CD4-positive, alpha-beta T cell treated with Interleukin-17A for 1 hour (primary cell): Measurements from ENCODE around the gene SEL1L2.
"Not testable (repeated sequence)": the region's sequence is repeated elsewhere in the genome, so short reads cannot be mapped to it uniquely, and the experiment has no call there.

Experiments
- DNase-seq: peaks from one replicate; pipeline ENCODE4 v3.0.0-alpha.2; 2020

SEL1L2 gene, protein sequence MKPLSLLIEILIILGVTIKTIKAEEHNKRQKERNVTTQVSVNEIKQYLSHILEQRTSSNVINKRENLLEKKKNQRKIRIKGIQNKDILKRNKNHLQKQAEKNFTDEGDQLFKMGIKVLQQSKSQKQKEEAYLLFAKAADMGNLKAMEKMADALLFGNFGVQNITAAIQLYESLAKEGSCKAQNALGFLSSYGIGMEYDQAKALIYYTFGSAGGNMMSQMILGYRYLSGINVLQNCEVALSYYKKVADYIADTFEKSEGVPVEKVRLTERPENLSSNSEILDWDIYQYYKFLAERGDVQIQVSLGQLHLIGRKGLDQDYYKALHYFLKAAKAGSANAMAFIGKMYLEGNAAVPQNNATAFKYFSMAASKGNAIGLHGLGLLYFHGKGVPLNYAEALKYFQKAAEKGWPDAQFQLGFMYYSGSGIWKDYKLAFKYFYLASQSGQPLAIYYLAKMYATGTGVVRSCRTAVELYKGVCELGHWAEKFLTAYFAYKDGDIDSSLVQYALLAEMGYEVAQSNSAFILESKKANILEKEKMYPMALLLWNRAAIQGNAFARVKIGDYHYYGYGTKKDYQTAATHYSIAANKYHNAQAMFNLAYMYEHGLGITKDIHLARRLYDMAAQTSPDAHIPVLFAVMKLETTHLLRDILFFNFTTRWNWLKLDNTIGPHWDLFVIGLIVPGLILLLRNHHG

GRCh38 chr20:13990465-13990864, at the start of gene SEL1L2:
Gene SEL1L2 (minus strand): TSS chr20:13990614. CDS start chr20:13990534, 80 bp downstream.
- no peak for DNase-seq

DNA sequence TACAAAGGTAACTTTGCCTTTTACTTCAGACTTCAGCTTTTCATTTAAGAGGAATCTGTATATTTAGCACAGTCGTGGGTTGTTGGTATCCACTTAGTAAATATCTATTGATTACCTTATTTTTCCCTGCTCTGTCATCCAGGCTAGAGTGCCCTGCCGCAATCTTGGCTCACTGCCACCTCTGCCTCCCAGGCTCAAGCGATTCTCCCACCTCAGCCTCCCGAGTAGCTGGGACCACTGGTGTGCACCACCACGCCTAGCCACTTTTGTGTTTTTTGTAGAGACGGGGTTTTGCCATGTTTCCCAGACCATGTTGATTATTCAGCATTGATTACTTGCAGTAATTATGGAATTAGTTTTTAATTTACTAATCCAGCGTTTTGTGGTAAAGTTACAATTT, 46.2 kb upstream of the SEL1L2 start:
- DNase-seq: no peak

DNA sequence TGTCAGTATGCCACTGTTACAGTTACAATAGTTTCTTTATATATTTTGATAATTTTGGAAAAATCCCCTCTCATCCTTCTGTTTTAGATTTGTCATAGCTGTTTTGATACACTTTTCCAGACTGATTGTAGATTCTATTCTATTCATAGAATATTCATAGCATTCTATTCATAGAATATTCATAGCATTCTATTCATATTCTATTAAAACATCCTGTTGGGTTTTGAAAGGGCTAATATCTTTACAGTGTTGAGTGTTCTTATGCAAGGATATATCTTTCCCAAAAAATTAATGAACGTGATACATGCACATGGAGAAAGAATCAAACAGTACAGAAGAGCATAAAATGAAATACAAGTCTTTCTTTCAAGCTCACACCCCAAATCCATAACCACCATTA, 42.9 kb upstream of the SEL1L2 start:
- no peak for DNase-seq

DNA sequence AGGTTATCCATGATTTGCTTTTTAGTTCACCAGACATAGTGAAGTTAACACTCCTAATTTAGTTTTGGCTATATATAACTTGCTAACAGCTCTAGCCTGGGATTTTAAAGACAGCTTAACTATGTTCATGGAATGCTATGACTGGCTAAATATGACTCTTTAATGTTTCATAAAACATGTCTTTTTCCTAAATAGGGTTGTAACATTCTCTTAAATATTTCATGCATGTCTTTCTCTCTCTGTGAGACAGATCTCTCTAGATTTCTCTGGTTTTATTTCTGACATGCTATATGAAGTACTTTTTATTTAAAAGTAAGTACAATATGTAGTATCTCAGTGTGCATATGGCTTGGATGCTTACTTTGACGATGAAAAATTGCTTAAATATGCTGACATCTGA, 40.6 kb upstream of the SEL1L2 start:
- DNase-seq: no peak

DNA sequence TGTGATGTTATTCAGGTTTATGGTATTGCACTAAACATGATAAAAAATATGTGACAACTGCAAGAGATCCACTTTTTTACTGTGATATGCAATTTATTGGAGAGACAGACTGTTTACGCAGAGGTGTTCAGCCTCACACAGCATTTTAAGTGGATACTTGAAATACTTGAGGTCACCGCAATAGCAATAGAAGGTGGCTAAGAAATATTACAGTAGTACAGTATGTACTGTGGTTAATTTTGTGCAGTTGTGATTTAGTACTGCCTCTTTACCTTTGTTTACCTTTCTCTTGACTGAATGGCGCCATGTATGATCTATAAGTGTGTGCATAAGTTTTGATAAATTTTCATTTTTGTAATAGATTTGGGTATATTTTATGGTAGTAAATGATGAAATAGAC, 22.3 kb upstream of the SEL1L2 start:
- no peak for DNase-seq

DNA sequence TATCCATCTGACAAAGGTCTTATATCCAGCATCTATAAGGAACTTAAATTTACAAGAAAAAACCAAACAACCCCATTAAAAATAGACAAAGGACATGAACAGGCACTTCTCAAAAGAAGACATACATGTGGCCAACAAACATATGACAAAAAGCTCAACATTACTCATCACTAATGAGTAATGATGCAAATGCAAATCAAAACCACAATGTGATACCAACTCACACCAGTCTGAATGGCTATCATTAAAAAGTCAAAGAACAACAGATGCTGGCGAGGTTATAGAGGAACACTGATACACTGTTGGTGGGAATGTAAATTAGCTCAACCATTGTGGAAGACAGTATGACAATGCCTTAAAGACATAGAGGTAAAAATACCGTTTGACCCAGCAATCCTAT, 18.8 kb upstream of the SEL1L2 start:
- DNase-seq: no peak

- DNase-seq: no peak
These were observed 15.6 kb upstream of the SEL1L2 start for GRCh38 chr20:14005996-14006395.

DNA sequence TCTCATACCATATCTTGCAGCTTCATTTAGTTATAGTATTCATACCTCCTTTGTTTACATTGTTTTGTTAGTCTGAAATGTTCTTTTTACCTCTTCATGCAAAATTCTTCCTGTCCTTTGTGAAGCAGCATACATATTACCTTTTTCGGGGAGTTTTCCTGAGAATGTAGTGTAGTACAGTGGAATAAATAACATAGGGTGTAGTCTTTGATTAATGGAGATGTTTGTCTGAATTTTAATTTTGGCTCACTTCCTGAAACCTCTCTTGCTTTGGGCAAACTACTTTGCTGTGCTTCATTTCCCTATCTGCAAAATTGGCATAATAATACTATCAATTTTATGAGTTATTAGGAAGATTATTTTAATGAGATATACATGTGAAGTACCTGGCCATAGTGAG, 10.5 kb upstream of the SEL1L2 start:
- no peak for DNase-seq

DNA sequence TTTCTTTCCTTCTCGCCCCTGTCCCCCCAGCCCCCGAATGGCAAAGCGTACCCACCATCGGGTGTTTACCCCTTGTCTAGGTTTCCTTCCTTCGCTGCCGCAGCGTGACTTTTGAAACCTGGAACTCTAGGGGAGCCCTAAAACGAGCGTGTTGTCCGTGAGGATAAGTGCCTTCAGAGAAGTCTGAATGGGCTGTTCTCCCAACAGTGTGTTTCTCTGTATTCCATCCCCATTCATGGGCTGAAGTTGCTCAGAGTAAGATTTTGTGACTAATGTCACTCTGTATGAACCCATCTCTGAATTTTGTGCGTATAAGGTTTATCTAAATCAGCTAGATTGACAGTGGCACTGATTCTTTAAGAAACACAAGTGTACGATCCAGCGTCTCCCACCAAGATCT, 5.9 kb upstream of the SEL1L2 start:
- no peak for DNase-seq

- no peak for DNase-seq
These were observed 5.4 kb upstream of the SEL1L2 start for GRCh38 chr20:13995841-13996240.

DNA sequence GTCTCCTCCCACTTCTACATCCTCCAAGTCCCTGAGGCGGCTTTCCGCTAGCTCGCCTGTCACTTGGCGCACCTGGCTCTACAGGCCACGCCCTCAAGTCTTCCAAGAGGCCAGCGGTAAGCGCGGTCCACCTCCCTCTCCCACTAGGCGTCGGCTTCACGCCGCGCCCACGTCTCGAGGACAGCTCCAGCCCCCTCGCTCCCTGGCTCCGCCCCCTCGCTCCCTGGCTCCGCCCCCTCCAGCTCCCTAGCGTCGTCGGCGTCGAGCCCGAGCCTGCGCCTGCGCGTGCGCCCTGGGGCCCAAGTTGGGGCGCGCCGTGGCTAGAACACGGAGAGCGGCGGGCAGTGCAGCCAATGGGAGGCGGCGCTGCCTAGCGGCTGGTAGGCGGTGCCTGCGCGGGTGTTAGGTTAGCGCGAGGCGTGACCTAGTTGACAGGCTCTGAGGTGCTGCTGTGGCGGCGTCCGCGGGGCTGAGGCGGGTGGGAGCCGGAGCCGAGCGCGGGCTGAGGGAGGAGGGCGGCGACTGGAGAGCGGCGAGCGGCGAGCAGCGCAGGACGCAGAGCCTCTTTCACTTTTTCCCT, 4.8 kb upstream of the SEL1L2 start, which contains the start of gene MACROD2:
TSS of gene MACROD2 (plus strand) at position 431 of the 580 bp plus-strand sequence.
- peak; percentile 41 for DNase-seq

DNA sequence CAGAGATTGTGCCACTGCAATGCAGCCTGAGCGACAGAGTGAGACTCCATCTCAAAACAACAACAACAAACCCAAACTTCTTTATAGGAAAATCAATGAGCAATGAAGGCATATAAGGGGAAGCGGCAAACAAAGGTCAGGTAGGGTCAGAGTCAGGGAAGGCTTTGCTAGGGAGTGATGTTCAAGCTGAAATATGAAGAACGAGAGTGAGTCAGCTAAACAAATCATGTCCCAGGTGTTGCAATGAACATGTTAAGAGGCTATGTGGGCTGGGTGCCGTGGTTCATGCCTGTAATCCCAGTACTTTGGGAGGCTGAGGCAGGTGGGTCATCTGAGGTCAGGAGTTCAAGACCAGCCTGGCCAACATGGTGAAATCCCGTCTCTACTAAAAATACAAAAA, 1.5 kb upstream of the SEL1L2 start:
- not testable (repeated sequence) for DNase-seq

- DNase-seq: no peak
These were observed 897 bp upstream of the SEL1L2 start for GRCh38 chr20:13991311-13991710.

- DNase-seq: no peak
These were observed 6.2 kb downstream of the SEL1L2 start for GRCh38 chr20:13984211-13984610.

DNA sequence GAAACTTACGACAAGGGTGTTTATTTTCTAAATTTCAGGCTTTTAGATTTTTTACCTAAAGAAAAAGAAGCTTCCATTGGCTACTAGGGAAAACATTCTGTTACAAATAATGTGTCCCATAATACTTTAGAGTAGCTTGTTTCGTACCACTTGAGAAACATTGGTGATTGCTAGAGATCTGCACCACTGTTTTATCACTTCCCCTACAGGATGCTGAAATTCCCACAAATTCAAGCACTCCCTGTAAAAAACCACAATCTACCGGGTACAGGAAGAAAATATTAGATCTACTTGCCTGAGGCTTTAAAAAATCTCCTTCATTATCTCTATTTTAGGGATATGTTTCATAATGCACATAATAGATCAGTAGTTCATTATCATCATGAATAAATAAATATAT, 29.9 kb downstream of the SEL1L2 start:
- DNase-seq: no peak

- DNase-seq: no peak
These were observed 30.3 kb downstream of the SEL1L2 start for GRCh38 chr20:13960119-13960518.

DNA sequence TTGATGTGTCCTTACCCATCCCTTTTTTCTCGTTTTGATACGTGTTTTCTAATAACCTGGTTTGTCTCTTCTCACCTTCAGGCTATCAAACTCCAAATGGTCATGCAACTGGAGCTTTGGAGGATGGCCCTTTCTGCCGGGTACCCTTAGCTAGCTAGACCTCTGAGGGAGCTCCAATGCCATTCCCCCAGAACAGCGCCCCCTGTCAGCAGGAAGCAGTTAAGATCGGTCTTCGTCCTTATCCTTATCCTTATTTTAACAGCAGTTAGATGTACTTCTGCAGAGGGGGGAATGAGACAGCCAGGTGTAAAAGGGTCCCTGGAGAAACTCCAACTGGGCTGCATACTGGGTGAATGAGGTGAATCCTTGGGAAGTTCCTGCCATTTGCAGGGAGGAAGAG, 37.2 kb downstream of the SEL1L2 start:
- DNase-seq: no peak

DNA sequence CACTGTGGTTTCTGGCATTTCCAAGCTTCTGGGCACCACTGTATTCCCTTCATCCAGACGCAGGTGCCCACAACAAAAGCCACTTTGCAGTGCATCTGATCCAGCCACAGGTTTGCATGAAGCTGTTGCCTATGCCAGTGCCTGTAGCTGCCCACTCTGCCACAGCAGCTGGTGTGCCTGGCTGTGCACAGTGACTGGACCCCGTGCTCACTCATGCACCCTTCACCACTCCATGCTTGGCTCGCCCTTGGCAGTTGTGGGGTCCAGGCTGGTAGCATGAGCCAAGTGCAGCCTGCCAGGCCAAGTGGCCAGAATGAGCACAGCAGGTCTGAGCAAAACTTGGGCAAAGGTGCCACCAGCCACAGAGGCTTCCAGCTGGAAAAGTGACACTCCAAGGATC, 42.7 kb downstream of the SEL1L2 start:
- DNase-seq: no peak

- DNase-seq: no peak
These were observed 49.4 kb downstream of the SEL1L2 start for GRCh38 chr20:13941031-13941430.

DNA sequence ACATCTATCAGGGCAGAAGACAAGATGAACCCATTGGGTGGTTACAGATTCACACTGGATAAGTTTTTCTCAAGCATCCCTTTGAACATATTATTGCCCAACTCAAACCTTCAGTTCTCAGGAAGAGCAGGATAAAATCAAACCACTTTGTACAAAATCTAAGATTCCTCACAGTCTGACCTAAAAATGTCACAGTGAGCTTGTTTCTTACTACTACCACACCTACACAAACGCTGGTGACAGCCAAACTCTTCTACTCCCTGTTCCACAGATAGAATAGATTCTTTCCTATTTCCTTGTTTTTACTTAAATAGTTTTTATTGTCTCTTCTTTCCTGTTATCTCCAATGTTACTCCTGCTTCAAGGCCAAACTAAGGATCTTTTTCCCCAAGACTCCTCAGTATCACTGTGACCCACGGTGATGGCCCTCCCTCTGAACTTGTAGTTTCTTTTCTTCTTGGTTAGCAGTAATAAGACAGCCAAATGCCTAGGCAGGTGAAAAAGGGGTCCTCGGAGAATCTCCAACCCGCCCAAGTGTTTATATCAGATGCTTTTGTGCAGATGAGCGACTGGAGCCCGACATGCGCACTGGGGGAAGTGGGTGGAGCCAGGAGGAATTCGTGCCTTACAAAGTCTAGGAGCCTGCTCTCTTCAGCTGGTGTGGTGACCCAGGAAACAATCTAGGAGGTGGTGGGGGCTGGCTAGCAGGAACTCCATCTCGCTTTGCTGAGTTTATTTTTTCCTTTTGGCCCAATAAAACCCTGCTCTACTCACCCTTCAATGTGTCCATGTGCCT, 53.4 kb downstream of the SEL1L2 start:
- DNase-seq: no peak

DNA sequence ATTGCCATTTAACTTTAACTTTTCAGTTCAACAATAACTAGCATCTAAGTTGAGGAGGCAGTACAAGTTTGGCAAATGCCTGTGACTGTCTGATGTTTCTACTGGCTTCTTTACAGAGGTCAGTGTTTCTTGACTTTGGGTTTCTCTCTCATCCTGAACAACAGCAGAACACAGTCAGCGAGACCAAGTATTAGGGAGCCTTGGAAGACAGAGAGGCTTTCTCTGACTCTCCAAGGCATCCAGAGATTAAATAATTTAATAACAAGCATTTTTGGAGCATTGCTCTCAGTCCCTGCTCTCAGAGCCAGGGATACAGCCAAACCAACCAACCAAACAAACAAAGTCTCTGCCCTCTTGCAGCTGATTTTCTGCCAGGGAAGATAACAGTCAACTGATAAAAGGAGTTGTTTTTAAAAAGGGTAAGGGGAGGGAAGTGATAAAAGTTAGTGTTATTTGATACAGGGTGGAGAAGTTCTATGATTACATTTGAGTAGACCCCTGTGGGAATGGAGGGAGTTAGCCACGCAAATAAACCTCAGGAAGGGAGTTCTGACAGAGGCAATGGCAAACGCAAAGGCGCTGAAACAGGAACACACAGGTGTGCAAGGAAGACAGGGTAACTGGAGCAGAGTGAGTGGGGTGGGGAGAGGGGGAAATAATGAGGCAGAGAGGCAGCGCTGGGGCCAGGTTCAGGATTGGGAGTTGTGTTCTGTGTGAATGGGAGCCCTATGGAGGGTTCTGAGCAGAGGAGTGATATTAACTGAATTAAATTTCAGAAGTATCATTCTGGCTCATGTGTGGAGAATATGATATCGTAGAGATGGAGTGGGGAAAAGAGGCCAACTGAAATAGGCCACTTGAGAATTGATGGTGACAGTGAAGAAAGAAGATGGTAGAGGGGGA, 55.2 kb downstream of the SEL1L2 start:
- no peak for DNase-seq

- DNase-seq: no peak
These were observed 60.1 kb downstream of the SEL1L2 start for GRCh38 chr20:13930281-13930680.
